Erythroblast (primary cell): ENCODE measurements around the gene TMEM131.

Source experiments
- GATA1 ChIP-seq: IDR thresholded peaks from 2 replicates; pipeline ENCODE4 v1.6.1; 2011; ENCODE audit warnings: low read depth, mild to moderate bottlenecking, control low read depth, low read length, moderate library complexity
- POLR2A ChIP-seq: IDR thresholded peaks from 2 replicates; pipeline ENCODE4 v1.6.1; 2011; ENCODE audit warnings: mild to moderate bottlenecking, low read length

DNA sequence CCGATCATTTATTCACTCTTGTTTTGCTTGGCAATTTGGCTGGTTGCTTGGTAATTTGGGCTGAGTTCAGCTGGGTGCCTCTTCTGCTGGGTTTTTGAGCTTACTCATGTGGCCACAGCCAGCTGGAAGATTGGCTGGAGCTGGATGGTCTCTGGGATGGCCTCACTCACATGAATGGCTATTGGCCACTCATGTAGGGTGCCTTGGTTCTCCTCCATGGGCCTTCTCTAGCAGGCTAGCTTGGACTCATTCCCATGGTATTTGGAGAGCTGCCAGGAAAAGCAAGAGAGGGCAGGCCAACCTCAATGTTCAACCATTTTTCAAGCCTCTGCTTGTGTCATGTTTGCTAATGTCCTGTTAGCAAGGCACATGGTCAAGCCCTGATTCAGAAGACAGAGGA lies 265.5 kb downstream of the TMEM131 start:
- TF ChIP-seq POLR2A (no peak), GATA1 (no peak)
